Hepatocyte (in vitro differentiated cells): ENCODE results near the gene EGLN1. TPM values are rescaled to one million over a fixed set of nuclear protein-coding genes. Genes with fewer than 3 reads are reported as not detected.

Experiments used
- DNase-seq: peaks from one replicate; pipeline ENCODE4 v3.0.0-alpha.2; 2016; ENCODE audit warnings: low spot score
- H2AFZ ChIP-seq: fragments of 200-600 bp; sonication (generic); 2 replicates; pipeline ENCODE4 v1.6.0; 2016; ENCODE audit warnings: antibody characterized with exemption, mild to moderate bottlenecking
- H3K27ac ChIP-seq: fragments of 200-600 bp; sonication (generic); 2 replicates; pipeline ENCODE4 v1.5.1; 2016; ENCODE audit warnings: mild to moderate bottlenecking
- H3K27me3 ChIP-seq: fragments of 200-600 bp; sonication (generic); 2 replicates; pipeline ENCODE4 v1.6.1; 2016
- H3K36me3 ChIP-seq: fragments of 200-600 bp; sonication (generic); replicated peaks from 2 replicates; pipeline ENCODE4 v1.5.1; 2016; ENCODE audit warnings: low read depth; ENCODE audit not compliant: insufficient read depth
- H3K4me1 ChIP-seq: fragments of 200-600 bp; sonication (generic); 2 replicates; pipeline ENCODE4 v1.5.1; 2016; ENCODE audit warnings: mild to moderate bottlenecking, moderate library complexity; ENCODE audit not compliant: insufficient read depth
- H3K4me2 ChIP-seq: fragments of 200-600 bp; sonication (generic); 2 replicates; pipeline ENCODE4 v1.6.0; 2016
- H3K4me3 ChIP-seq: fragments of 200-600 bp; sonication (generic); 2 replicates; pipeline ENCODE4 v1.5.1; 2016; ENCODE audit warnings: mild to moderate bottlenecking
- H3K79me2 ChIP-seq: fragments of 200-600 bp; sonication (generic); 2 replicates; pipeline ENCODE4 v1.6.0; 2017; ENCODE audit warnings: mild to moderate bottlenecking
- H3K9me2 ChIP-seq: fragments of 200-600 bp; sonication (generic); replicated peaks from 2 replicates; pipeline ENCODE4 v1.6.0; 2017; ENCODE audit warnings: mild to moderate bottlenecking; ENCODE audit not compliant: insufficient read depth
- H3K9me3 ChIP-seq: fragments of 200-600 bp; sonication (generic); 2 replicates; pipeline ENCODE4 v1.5.1; 2016; ENCODE audit warnings: low read depth, mild to moderate bottlenecking
- H4K20me1 ChIP-seq: fragments of 200-600 bp; sonication (generic); 2 replicates; pipeline ENCODE4 v1.6.0; 2016; ENCODE audit warnings: mild to moderate bottlenecking; ENCODE audit not compliant: insufficient read depth, poor library complexity, severe bottlenecking
- EZH2 ChIP-seq: fragments of 200-600 bp; sonication (generic); IDR thresholded peaks from 2 replicates; pipeline ENCODE4 v1.6.1; 2016; ENCODE audit warnings: antibody characterized with exemption, mild to moderate bottlenecking, borderline replicate concordance
- EZH2phosphoT487 ChIP-seq: fragments of 200-600 bp; sonication (generic); IDR thresholded peaks from one replicate; pipeline ENCODE4 v1.6.1; 2018; ENCODE audit warnings: antibody characterized with exemption, mild to moderate bottlenecking, low read depth, moderate library complexity; ENCODE audit not compliant: unreplicated experiment, severe bottlenecking
- WGBS: methylation state at CpG from one replicate; pipeline ENCODE4 v1.1.6; 2016; ENCODE audit warnings: low lambda C conversion rate; ENCODE audit errors: missing lambda C conversion rate; 5-methylcytosine and 5-hydroxymethylcytosine counted together
- polyA plus RNA-seq: library from polyadenylated mRNA; unstranded; fragments of >200 nt; fragmentation: Nextera tagmentation; extraction: Ambion mirVana; gene quantifications from 2 replicates; pipeline ENCODE4 v1.2.1, GENCODE V29; 2016
- total RNA-seq: library from RNA; depleted of rRNA; stranded (reverse); fragments of >200 nt; gene quantifications from 2 replicates; pipeline ENCODE4 v1.2.3, GENCODE V29; 2014
- TF ChIP-seq, protein P1 (sequence below): fragments of 200-600 bp; sonication (generic); IDR thresholded peaks from 2 replicates; pipeline ENCODE4 v1.5.1; 2016; ENCODE audit warnings: antibody characterized with exemption, mild to moderate bottlenecking; ENCODE audit not compliant: poor library complexity

EGLN1 gene
- total and polyA plus RNA-seq, 2 experiments from 2014 or later = 20.5 to 36.5 TPM

DNA sequence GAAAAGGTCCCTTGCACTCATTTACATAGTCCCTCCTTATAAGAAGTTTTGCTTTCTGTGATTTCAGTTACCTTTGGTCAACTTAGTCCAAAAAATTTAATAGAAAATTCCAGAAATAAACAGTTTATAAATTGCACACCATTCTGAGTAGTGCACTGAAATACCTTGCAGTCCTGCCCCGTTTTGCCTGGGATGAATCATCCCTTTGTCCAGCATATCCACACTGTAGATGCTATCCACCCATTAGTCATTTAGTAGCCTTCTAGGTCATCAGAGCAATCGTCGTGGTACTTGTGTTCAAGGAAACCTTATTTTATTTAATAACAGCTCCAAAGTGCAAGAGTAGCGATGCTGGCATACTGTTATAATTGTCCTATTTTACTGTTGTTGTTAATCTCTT, 46.0 kb downstream of the EGLN1 start:
- H3K4me2 ChIP-seq = no peak overlapping the region

DNA sequence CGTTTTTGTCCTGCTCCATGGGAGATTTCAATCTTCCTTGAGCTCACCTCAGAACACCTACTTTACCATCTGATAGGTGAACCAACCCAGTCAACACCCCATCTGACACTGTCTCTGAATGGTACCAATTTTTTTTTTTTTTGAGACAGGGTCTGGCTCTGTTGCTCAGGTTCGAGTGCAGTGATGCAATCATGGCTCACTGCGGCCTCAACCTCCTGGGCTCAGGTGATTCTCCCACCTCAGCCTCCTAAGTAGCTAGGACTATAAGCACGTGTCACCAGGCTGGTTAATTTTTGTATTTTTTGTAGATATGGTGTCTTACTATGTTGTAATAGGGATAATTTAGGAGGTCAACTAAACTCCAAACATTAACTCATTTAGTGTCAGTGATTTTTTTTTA, 47.7 kb downstream of the EGLN1 start:
- 96% methylated on average over 4 of the region's 4 CpGs for WGBS

More for the DNA sequence above, 46.0 kb downstream of the EGLN1 start:
- WGBS = 73% methylated on average over 4 of the region's 4 CpGs
- peaks cover 81% of the 10 kb centered on the region for H3K79me2 ChIP-seq
- H3K4me1 ChIP-seq = no peaks in the 10 kb centered on the region
- H3K4me3 ChIP-seq = no peak overlapping the region
- no peak overlapping the region for H3K27ac ChIP-seq
- no peaks in the 10 kb centered on the region for H3K27me3 ChIP-seq
- no peaks in the 10 kb centered on the region for H3K36me3 ChIP-seq
- H4K20me1 ChIP-seq = peaks cover 32% of the 10 kb centered on the region
- no peak for DNase-seq
- TF ChIP-seq EZH2 = no peak
- TF ChIP-seq, protein P1, sequence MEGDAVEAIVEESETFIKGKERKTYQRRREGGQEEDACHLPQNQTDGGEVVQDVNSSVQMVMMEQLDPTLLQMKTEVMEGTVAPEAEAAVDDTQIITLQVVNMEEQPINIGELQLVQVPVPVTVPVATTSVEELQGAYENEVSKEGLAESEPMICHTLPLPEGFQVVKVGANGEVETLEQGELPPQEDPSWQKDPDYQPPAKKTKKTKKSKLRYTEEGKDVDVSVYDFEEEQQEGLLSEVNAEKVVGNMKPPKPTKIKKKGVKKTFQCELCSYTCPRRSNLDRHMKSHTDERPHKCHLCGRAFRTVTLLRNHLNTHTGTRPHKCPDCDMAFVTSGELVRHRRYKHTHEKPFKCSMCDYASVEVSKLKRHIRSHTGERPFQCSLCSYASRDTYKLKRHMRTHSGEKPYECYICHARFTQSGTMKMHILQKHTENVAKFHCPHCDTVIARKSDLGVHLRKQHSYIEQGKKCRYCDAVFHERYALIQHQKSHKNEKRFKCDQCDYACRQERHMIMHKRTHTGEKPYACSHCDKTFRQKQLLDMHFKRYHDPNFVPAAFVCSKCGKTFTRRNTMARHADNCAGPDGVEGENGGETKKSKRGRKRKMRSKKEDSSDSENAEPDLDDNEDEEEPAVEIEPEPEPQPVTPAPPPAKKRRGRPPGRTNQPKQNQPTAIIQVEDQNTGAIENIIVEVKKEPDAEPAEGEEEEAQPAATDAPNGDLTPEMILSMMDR = no peak
- TF ChIP-seq EZH2phosphoT487 = no peak
- H2AFZ ChIP-seq = no peak overlapping the region
- H3K9me3 ChIP-seq = no peaks in the 10 kb centered on the region
- H3K9me2 ChIP-seq = no peaks in the 10 kb centered on the region

DNA sequence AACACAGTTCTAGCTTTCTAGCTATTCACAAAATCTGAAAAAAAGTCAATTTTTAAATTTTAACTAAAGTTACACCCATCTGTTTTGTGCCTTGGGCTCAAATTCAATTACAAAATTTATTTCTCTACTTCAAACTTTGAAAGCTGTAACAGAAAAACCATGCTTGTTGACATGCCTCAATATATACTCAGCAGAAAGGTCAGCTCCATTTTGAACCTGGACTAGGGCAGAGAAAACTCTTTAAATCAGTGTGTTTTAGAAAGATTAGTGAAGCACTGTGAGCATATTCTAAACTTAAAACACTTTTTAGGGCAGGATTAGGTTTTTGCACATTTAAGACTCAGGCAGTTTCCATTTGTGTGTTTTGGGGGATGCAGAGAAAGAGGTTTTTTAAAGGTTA, 49.6 kb downstream of the EGLN1 start:
- no peak for TF ChIP-seq EZH2
- no peak for TF ChIP-seq EZH2phosphoT487
- TF ChIP-seq, protein P1 = no peak

More for the DNA sequence above, 47.7 kb downstream of the EGLN1 start:
- H3K36me3 ChIP-seq = no peaks in the 10 kb centered on the region
- peaks cover 29% of the 10 kb centered on the region for H4K20me1 ChIP-seq
- DNase-seq = no peak
- no peak overlapping the region for H3K4me3 ChIP-seq
- H3K27ac ChIP-seq = no peak overlapping the region
- H2AFZ ChIP-seq = no peak overlapping the region
- TF ChIP-seq EZH2phosphoT487 = no peak
- no peaks in the 10 kb centered on the region for H3K4me1 ChIP-seq
- H3K79me2 ChIP-seq = peaks cover 64% of the 10 kb centered on the region
- H3K4me2 ChIP-seq = no peak overlapping the region
- no peaks in the 10 kb centered on the region for H3K27me3 ChIP-seq
- no peaks in the 10 kb centered on the region for H3K9me3 ChIP-seq
- H3K9me2 ChIP-seq = no peaks in the 10 kb centered on the region

DNA sequence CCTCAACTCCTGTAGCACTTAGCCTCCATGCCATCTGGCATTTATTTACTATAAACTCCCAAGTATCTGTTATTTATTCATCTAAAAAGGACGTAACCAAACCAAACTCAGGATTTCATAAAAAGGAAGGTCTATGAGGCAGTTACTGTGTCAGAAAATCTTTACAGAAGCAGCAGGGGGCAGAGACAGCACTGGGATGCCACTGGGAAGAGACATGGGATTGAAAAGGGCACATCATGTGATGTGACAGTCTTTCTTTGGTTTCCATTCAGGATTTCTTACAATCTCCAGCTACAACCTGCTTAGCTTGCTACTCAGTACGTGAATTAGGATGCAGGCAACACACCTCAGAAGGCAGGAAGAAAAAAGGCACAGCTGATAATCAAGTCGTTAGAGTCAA, 52.8 kb downstream of the EGLN1 start:
- WGBS = 76% methylated on average over 3 of the region's 3 CpGs
- TF ChIP-seq EZH2phosphoT487 = no peak
- no peak for TF ChIP-seq EZH2
- TF ChIP-seq, protein P1 = no peak
- H3K36me3 ChIP-seq = no peaks in the 10 kb centered on the region

More for the DNA sequence above, 49.6 kb downstream of the EGLN1 start:
- Histone ChIP-seq H3K4me2 (no peak overlapping the region), H2AFZ (no peak overlapping the region), H3K9me2 (no peaks in the 10 kb centered on the region), H3K9me3 (no peaks in the 10 kb centered on the region), H3K79me2 (peaks cover 46% of the 10 kb centered on the region), H3K27me3 (no peaks in the 10 kb centered on the region), H3K4me3 (no peak overlapping the region), H4K20me1 (peaks cover 14% of the 10 kb centered on the region), H3K36me3 (no peaks in the 10 kb centered on the region), H3K27ac (no peak overlapping the region), H3K4me1 (no peaks in the 10 kb centered on the region)
- DNase-seq = no peak

More for the DNA sequence above, 52.8 kb downstream of the EGLN1 start:
- Histone ChIP-seq H2AFZ (no peak overlapping the region), H3K27me3 (no peaks in the 10 kb centered on the region), H3K9me3 (no peaks in the 10 kb centered on the region), H3K4me1 (no peaks in the 10 kb centered on the region), H3K27ac (no peak overlapping the region), H3K79me2 (peaks cover 17% of the 10 kb centered on the region), H4K20me1 (peaks cover 3% of the 10 kb centered on the region), H3K4me2 (no peak overlapping the region), H3K9me2 (no peaks in the 10 kb centered on the region), H3K4me3 (no peak overlapping the region)
- no peak for DNase-seq
